ENCODE measurements around the gene ADAM33.

The ADAM33 gene

GRCh38 chr20:3660262-3661059 lies 21.3 kb downstream of the ADAM33 start:
- no peak for DNase-seq (ENCODE audit: low spot score)
- no peak for TF ChIP-seq CTCF (conservative IDR thresholded peaks at IDR 0.05; ENCODE audit: low read depth)
- ChIA-PET POLR2A (ENCODE audit: low non-redundant PET) (no interaction called here), CTCF (interaction anchor here (0.8 to 1.0 kb wide), 2 partner anchors 11 to 94 kb away, joined by 3 read pairs; no protein-coding TSS in a partner anchor)
- no peak overlapping the region for H3K27ac ChIP-seq

- no peak for TF ChIP-seq CTCF (conservative IDR thresholded peaks at IDR 0.05; ENCODE audit: low read depth)
- CTCF ChIA-PET, result interaction anchor here (0.8 to 1.0 kb wide), 2 partner anchors 11 to 95 kb away, joined by 3 read pairs; no protein-coding TSS in a partner anchor
- POLR2A ChIA-PET (ENCODE audit: low non-redundant PET), result no interaction called here
Observed at GRCh38 chr20:3659492-3660261, 22.1 kb downstream of the ADAM33 start.

GRCh38 chr20:3658716-3659491 lies 22.9 kb downstream of the ADAM33 start:
- DNase-seq (ENCODE audit: low spot score), result no peak
- POLR2A ChIA-PET (ENCODE audit: low non-redundant PET), result no interaction called here
- TF ChIP-seq CTCF (conservative IDR thresholded peaks at IDR 0.05; ENCODE audit: low read depth), result no peak
- CTCF ChIA-PET, result interaction anchor here (0.6 kb wide), 1 partner anchor 144 kb away, joined by 5 read pairs; no protein-coding TSS in a partner anchor
- no peak overlapping the region for H3K27ac ChIP-seq

More at GRCh38 chr20:3659492-3660261, 22.1 kb downstream of the ADAM33 start:
- H3K27ac ChIP-seq, result no peak overlapping the region
- no peak for DNase-seq (ENCODE audit: low spot score)

GRCh38 chr20:3658019-3658715 lies 23.6 kb downstream of the ADAM33 start:
- ChIA-PET CTCF (interaction anchor here (0.6 kb wide), 1 partner anchor 144 kb away, joined by 5 read pairs; no protein-coding TSS in a partner anchor), POLR2A (ENCODE audit: low non-redundant PET) (no interaction called here)
- no peak overlapping the region for H3K27ac ChIP-seq
- no peak for TF ChIP-seq CTCF (conservative IDR thresholded peaks at IDR 0.05; ENCODE audit: low read depth)
- no peak for DNase-seq (ENCODE audit: low spot score)

- no peak for TF ChIP-seq CTCF (conservative IDR thresholded peaks at IDR 0.05; ENCODE audit: low read depth)
- no peak overlapping the region for H3K27ac ChIP-seq
- CTCF ChIA-PET, result interaction anchor here (0.6 to 1.1 kb wide), 3 partner anchors 22 to 71 kb away, joined by 3 to 4 read pairs (median 4); no protein-coding TSS in a partner anchor
- no peak for DNase-seq (ENCODE audit: low spot score)
- POLR2A ChIA-PET (ENCODE audit: low non-redundant PET), result no interaction called here
Observed at GRCh38 chr20:3655131-3655405, 26.7 kb downstream of the ADAM33 start.
